ENCODE data around the gene OXGR1.

Gene OXGR1

GRCh38 chr13:96960379-96960778, 33.9 kb downstream of the OXGR1 start:
- TF ChIP-seq CTCF (IDR thresholded peaks at IDR 0.05; ENCODE audit: insufficient read depth, low read depth, low read length, missing control alignments), result no peak
- no peak for DNase-seq (ENCODE audit: low read depth)
- no peak overlapping the region for H3K4me3 ChIP-seq (ENCODE audit: low read length)

GRCh38 chr13:96958286-96958891, 35.9 kb downstream of the OXGR1 start:
- DNase-seq (ENCODE audit: low read depth), result peak; percentile 55
- H3K4me3 ChIP-seq (ENCODE audit: low read length), result no peak overlapping the region
- peak; percentile 78 for TF ChIP-seq CTCF (IDR thresholded peaks at IDR 0.05; ENCODE audit: insufficient read depth, low read depth, low read length, missing control alignments)

- no peak for TF ChIP-seq CTCF (IDR thresholded peaks at IDR 0.05; ENCODE audit: insufficient read depth, low read depth, low read length, missing control alignments)
- H3K4me3 ChIP-seq (ENCODE audit: low read length), result no peak overlapping the region
- no peak for DNase-seq (ENCODE audit: low read depth)
These were observed 41.7 kb downstream of the OXGR1 start for GRCh38 chr13:96952595-96952994.

- TF ChIP-seq CTCF (IDR thresholded peaks at IDR 0.05; ENCODE audit: insufficient read depth, low read depth, low read length, missing control alignments), result no peak
- no peak for DNase-seq (ENCODE audit: low read depth)
- H3K4me3 ChIP-seq (ENCODE audit: low read length), result no peak overlapping the region
These were observed 46.1 kb downstream of the OXGR1 start for GRCh38 chr13:96948127-96948526.

- no peak for DNase-seq (ENCODE audit: low read depth)
- no peak overlapping the region for H3K4me3 ChIP-seq (ENCODE audit: low read length)
- TF ChIP-seq CTCF (IDR thresholded peaks at IDR 0.05; ENCODE audit: insufficient read depth, low read depth, low read length, missing control alignments), result no peak
These were observed 46.8 kb downstream of the OXGR1 start for GRCh38 chr13:96947343-96947910.

- no peak for TF ChIP-seq CTCF (IDR thresholded peaks at IDR 0.05; ENCODE audit: insufficient read depth, low read depth, low read length, missing control alignments)
- H3K4me3 ChIP-seq (ENCODE audit: low read length), result no peak overlapping the region
- DNase-seq (ENCODE audit: low read depth), result peak; percentile 21
These were observed 47.5 kb downstream of the OXGR1 start for GRCh38 chr13:96946709-96947311.
